CD1c-positive myeloid dendritic cell (primary cell): ENCODE measurements around the gene GLP1R.
"Not testable (repeated sequence)": the region's sequence is repeated elsewhere in the genome, so short reads cannot be mapped to it uniquely, and the experiment has no call there.

Experiments used
- DNase-seq: peaks from one replicate; pipeline ENCODE4 v3.0.0-alpha.2; 2016; ENCODE audit errors: extremely low spot score

The GLP1R gene

DNA sequence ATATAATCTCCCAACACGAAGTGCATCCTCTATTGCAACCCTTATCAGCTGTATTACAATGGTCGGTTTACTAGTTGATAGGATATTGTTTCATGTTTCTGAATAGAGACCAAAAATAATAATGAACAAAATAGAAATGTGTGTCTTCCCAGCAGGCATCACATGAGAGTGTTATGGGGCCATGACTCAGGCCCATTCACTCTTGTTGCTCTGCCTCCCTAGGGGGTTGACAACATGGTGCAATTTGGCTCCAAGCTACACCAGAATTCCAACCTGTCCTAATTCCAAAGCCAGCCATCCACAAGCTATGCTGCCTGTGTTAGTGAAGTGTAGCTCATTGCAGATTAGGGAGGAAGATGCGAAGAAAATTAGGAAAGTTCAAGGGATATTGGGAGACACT, 79.5 kb downstream of the GLP1R start:
- DNase-seq: no peak

DNA sequence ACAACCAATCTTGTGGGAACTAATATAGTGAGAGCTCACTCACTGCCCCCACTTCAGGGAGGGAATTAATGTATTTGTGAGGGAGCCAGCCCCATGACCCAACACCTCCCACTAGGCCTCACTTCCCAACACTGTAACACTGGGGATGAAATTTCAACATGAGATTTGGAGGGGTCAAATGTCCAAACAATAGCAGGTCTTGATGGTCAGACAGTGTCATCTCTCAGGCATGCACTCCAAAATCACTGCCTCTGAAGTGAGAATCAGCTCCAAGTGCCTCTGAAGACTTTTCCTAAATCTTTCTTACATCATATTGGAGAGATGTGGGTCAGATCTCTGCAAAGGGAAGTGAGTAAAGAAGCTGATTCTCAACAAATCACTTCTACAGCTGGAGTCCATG, 80.3 kb downstream of the GLP1R start:
- no peak for DNase-seq

DNA sequence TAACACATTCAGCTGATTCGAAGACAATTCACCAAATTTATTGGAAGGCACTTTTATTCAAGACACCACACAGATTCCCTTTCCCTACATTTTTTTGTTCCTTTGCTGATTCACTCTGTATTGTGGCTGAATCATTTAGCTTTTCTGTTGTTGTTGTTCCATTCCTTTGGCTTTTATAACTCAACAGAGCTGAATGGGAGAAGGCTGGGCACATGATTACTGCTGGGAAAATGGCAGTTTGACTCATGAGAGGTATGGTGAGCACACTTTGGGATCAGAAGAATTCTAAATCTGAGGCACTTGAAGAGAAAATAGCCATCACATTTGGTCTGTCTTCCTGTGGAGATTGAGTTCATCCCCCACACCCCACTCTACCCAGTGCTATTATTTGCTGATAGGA, 82.1 kb downstream of the GLP1R start:
- DNase-seq: no peak

DNA sequence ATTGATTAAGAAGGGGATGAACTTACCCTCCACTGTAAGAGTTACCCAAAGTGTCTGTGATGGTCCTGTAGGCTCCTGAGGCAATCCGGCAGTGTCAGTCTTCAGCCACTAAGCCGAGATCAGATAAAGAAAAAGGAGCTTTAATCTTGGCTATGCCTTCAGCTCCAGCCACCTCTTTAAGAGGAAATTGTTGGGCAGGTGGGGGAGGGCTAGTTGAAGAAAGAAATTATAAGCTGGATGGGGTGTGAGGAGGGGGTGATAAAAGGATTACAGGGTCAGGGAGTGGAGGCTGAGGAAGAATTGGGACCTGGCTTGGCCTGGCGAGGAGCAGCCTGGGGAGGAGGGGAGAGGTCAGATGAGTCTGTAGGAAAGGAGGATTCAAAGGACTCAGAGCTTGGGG, 86.2 kb downstream of the GLP1R start:
- not testable (repeated sequence) for DNase-seq

DNA sequence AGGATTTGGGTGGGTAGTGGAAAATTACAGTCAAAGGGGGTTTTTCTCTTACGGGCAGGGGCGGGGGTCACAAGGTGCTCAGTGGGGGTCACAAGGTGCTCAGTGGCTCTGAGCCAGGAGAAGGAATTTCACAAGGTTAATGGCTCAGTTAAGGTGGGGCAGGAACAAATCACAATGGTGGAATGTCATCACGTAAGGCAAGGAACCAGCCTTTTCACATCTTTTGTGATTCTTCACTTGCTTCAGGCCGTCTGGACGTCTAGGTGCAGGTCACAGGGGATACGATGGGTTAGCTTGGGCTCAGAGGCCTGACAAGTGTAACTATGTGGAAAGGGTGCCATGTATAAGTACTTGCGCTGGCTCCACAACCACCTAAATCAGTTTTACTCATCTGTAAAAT, 87.6 kb downstream of the GLP1R start:
- not testable (repeated sequence) for DNase-seq

DNA sequence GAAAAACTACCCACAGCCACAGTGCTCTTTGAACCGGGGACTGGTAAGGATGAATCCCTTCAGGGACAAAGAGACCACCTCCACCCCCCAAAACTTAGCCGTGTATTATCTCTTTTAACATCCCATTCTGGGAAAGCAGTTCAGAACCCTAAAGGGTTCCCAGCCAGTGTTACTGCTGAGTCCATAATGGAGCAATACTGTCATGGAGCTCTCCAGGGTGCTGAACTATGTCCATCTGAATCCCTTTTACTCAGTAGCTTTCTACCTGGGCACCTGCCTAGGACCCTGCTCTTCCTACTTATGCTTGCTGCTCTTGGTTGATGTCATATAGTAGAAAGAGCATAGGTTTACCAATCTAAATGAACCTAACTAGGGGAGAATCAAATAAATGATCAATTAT, 88.7 kb downstream of the GLP1R start:
- DNase-seq: peak; percentile 30
